ENCODE results near the gene RSPRY1.
"Not testable (repeated sequence)": the region's sequence is repeated elsewhere in the genome, so short reads cannot be mapped to it uniquely, and the experiment has no call there.

Gene RSPRY1

DNA sequence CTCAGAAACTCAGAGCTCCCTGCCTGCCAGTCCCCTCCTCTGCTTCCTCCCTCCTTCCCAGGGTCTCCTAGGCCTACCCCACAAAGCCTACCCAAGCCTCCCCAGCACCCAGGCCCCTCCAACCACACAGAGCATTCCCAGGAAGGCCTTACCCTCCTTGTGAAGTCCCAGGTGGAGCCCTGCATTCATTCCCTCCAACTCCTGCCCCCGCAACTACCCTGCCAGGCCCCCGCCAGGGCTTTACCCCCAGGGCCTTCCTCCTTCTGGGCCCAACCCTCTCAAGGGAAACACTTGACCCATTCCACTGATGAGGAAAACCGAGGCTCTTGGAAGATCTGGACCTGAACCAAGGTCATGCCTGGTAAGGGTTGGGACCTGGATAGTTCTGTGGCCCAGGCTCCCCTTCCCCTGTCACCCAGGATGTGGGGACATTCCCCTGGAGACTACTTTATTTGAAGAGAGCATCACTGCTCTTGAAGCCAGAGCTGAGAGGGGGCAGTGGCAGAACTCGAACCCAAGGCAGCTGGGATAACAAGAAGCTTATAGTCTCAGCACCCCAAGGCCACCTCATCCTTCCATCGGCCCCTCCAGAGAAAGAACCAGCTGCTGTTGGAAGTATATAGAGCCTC lies 85.9 kb downstream of the RSPRY1 start:
- DNase-seq (ENCODE audit: low read depth, low spot score), result no peak

DNA sequence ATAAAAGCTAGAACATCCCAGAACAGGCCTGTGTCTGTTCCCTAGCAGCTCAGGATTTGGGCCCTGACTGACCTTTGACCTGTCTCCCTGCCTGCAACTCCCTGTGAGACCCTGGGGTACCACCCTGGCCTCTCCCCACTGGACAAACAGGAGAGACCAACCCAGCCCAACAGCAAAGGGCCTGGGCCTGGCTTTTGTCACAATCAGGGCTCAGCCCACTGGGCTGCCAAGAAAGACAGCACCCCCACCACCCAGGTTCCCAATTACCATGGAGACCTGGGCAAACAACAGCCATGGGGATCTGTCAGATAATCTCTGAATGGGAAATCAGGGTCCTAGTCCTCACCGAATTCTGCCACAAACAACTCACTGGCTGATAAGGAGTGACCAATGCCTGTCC lies 87.2 kb downstream of the RSPRY1 start:
- no peak for DNase-seq (ENCODE audit: low read depth, low spot score)

DNA sequence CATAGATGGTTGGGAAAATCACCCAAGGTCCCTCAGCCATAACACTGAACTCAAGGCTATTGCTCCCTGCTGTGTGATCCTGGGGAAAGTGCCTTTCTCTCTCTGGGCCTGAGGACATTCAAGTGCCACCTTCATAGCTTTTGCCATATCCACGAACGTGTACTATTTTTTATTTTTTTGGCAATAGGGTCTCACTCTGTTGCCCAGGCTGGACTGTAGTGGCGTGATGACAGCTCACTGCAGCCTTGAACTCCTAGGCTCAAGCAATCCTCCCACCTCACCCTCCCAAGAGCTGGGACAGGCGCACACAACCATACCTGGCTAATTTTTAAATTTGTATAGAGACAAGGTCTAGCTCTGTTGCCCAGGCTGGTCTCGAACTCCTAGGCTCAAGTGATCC lies 87.7 kb downstream of the RSPRY1 start:
- no peak for DNase-seq (ENCODE audit: low read depth, low spot score)

DNA sequence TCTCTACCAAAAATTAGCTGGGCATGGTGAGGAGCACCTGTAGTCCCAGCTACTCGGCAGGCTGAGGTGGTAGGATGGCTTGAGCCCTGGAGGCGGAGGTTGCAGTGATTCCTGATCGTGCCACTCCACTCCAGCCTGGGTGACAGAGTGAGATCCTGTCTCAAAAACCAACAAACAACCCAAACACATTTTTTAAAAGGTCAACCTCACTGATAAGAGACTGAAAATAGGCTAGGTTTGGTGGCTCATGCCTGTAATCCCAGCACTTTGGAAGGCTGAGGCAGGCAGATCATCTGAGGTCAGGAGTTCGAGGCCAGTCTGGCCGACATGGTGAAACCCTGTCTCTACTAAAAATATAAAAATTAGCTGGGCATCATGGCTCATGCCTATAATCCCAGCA lies 89.8 kb downstream of the RSPRY1 start:
- DNase-seq (ENCODE audit: low read depth, low spot score), result not testable (repeated sequence)

DNA sequence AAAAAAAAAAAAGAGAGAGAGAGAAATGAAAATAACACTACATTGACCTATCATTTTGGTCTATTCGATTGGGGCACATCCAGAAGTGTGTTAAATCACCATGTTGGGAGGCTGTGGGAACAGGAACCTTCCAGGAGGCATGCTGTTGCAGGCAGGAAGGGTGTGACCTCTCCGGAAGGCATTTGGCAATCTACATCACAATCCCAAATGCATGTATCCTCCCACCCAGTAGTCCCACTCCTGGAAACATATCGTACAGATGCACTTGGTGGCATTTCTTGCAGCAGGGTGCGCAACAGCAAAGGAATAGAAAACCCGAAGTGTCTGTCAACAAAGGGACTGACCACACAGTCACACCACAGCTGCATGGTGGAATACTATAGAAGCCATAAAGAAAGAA lies 90.5 kb downstream of the RSPRY1 start:
- no peak for DNase-seq (ENCODE audit: low read depth, low spot score)

DNA sequence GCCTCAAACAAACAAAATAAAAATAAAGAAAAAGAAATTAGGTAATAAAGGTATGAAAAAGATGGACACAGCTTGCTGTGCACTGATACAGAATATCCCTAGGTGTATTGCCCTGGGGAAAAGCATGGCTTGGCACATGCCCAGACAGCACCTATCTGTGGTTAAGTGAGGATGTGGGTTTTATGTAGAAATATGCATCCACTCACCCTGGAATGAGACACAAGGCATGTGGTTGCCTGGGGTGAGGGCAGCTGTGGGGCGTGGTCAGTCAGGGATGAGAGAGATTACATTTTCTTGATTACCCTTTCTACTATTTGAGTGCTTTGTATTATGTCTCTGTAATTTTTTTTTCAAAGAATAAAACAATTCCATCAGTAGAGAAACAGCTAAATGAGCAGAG lies 91.5 kb downstream of the RSPRY1 start:
- no peak for DNase-seq (ENCODE audit: low read depth, low spot score)

DNA sequence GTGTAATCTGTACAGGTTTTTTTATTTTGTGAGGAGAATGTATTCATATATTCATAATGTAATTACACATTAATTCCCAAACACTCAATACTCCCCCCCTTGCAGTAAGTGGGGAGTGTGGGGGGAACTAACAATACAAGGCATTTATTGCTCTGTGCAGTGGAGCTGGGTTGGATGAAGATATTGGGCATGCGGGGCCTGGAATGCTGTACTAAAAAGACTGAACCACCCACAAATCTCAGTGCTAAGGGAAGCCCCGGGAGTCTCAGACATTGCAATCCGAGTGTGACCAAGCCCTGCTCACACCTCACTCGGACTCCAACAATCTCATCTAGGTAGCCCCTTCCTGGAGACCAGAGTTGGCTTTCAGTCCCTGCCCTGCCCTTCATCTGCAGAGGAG lies 92.4 kb downstream of the RSPRY1 start:
- DNase-seq (ENCODE audit: low read depth, low spot score), result no peak

DNA sequence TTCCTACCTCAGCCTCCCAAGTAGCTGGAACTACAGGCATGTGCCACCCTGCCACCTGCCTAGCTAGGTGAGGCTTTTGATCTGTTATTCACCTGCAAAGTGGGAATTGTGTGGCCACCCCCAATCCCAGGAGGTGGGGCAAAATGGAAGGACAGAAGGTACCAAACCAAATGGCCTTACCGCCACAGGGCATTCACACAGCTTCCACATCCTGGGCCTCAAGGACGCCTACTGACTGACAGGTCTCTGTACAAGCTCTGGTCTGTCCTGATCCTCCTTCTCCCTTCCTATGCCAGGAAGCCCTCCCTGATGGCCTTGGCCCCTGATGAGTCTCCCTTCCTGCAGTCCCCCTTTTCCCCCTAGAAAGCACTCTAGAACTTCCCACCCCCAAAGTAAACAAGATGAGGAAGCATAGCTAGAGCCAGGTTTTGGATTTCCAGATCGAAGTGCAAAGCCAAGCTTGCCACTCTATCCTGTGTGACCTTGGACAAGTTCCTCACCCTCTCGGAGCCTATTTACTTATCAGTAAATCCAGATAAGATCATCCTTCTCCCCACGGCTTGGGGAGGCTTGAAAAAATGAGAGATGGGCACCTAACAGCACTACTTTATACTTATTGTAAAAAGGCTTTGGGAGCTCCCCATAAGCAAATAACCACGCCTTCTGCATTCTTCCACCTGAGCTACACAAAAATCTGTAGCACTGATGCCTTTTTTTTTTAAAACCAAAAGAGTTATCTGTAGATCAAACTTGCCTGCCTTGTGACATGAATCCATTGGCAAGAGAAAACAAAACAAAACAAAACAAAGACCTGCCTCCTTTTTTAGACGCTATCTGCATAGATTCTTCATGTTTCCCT lies 93.9 kb downstream of the RSPRY1 start:
- no peak for DNase-seq (ENCODE audit: low read depth, low spot score)

DNA sequence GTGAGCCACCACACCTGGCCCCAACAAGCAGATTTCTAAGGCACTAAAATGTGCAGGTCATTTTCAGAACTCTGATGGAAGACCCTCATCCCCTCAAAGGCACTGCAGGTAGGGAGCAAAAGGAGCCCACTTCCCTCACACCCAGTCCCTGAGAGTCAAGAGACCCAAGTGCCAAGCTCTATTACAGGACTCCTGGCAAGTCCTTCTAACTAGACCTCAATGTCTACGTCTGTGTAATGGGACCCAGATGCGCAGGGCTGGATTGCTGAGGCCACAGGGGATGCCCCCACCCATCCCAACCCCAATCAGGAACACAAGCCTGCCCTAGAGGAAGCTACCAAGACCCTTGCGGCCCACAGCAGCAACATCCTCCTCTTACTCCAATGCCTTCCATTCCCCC lies 95.7 kb downstream of the RSPRY1 start:
- DNase-seq (ENCODE audit: low read depth, low spot score), result no peak

DNA sequence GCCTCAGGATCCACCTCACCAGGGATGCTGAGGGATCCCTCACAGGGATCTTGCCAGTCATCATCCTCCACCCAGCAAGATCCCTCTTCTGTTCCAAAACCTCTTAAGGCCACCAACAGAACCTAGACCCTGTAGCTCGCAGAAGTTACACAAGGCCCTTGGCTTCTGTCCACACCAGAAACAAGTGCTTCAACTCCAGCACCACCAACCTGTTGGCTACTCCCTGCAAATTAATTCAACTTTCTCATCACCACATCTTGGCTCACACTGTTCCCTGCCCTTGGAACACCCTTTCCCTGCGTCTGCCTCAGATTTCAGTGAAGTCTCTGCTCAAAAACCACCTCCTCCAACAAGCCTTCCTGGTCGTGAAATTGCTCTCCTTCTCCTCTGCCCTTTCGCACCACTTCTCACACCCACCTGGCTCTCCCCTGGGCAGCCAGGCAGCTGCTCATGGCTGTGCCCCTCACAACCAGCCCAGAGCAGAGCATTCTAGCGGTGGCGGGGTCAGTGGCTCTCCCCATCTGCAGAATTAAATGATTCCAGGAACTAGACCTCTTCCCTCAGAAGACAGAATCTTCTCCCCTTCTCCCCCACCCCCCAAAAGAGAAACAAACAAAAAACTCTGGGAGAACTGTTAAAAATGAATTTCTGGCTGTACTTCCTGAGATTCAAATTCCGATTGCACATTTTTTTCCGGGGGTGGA lies 96.5 kb downstream of the RSPRY1 start:
- DNase-seq (ENCODE audit: low read depth, low spot score), result no peak

DNA sequence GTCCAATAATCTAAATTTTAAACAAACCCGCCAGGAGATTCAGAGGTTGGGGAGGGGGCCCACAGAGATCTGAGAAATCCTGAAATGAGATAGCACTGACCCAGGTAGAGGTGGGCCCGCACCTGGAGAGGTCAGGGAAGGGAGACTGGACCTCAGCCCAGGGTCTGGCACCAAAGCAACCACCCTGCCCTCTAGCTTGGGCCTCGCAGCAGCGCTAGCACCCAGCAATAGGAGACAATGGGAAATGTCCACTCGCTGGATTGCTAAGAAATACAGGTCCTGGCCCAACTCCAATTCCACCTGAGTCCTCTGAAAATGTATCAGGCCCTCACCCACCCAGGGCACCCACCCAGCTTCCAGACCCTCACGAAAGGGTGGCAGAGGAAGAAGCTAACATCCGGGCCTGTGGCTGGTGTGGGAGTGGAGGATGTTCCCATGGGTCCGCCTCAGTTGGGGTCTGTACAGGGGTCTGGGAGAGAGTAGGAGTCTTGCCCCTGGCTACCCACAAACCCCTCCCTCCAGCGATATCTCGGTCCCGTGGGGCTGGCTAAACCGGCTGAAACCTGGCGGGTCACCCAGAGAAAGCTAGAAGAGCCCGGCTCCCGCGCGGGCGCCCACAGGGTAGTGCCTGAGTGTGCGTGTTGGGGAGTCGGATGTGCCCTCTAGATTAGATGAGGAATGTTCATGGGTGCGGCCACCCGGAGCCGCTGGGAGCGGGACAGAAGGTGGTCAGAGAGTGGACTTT lies 97.3 kb downstream of the RSPRY1 start:
- no peak for DNase-seq (ENCODE audit: low read depth, low spot score)

DNA sequence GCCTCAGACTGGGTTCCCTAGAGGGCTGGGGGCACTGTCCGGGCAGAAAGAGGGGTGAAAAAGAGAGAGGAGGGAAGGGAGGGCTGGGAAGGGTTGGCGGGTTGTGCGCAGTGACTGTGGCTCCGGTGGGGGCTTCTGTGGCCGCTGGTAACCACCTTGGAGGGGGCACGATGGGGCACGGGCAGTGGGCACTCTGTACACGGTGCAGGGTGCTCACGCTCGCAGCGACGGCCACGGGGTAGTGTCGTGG lies 97.8 kb downstream of the RSPRY1 start:
- no peak for DNase-seq (ENCODE audit: low read depth, low spot score)

DNA sequence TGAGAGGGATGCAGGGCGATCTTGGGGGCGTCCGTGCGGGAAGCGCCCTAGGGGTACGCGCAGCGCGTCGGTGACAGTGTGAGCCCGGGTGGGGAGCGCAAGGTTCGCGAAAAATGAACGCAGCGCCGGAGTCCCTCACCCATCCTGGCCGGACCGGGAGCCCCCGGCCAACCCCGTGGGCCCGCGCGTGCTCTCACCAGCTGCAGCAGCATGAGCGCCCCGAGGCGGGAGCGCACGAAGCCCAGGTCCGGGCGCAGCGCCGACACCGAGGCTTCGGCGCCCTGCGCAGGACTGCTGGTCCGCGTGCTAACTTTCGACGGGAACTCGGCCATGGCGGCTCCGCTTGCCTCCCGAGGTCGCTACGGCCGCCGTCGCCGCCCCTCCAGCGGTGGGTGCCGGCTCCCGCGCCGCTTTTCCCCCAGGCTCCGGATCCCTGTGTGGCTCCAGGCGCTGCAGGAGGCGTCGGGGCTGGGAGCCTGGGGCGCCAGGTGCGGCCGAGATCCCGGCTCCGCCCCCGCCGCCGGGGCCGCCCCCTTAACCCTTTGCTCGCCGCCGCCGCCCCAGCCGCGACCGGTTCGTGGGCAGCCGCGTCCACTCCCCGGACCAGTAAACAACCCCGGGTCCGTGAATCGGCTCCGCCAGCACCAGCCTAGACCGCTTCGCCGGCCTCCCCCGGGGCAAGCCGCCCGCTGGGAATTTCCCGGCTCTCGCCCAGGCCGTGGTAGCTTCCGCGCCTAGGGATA lies 98.3 kb downstream of the RSPRY1 start, which contains the start of gene PLLP:
PLLP (minus strand) TSS at position 464 of the 743 bp plus-strand sequence; CDS start at position 332, 132 bp downstream.
- no peak for DNase-seq (ENCODE audit: low read depth, low spot score)

DNA sequence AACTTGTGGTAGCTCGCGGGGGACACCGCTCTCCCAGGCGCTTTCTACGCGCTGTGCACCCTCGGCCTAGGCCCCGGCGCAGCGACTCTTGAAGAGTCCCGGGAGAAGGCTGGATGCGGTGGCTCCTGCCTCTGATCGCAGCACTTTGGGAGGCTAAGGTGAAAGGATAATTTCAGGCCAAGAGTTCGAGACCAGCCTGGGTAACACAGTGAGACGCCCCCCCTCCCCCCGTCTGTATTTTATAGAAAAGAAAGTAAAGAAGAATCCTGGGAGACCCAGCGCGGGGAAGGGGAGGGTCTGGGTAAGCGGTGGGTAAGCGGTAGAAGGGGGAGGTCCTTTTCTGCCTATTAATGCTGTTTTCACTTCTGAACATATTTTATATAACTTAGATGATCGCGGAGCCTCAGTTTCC lies 98.8 kb downstream of the RSPRY1 start:
- no peak for DNase-seq (ENCODE audit: low read depth, low spot score)

DNA sequence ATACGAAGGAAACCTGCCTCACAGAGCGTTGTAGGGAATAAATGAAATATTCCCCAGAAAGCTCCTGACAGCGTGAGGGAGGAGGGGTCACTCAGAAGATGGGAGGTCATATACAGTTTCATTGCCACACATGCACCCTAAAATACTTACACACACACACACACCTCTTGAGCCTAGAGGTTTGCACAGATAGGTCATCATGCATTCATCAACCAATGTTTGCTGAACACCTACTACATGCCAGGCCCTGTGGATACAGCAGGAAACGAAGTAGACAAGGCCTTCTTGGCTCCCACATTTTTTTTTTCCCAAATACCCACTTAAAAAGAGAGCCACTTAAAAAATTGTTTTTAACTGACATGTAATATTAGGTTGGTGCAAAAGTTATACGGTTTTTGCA lies 99.2 kb downstream of the RSPRY1 start:
- DNase-seq (ENCODE audit: low read depth, low spot score), result no peak

DNA sequence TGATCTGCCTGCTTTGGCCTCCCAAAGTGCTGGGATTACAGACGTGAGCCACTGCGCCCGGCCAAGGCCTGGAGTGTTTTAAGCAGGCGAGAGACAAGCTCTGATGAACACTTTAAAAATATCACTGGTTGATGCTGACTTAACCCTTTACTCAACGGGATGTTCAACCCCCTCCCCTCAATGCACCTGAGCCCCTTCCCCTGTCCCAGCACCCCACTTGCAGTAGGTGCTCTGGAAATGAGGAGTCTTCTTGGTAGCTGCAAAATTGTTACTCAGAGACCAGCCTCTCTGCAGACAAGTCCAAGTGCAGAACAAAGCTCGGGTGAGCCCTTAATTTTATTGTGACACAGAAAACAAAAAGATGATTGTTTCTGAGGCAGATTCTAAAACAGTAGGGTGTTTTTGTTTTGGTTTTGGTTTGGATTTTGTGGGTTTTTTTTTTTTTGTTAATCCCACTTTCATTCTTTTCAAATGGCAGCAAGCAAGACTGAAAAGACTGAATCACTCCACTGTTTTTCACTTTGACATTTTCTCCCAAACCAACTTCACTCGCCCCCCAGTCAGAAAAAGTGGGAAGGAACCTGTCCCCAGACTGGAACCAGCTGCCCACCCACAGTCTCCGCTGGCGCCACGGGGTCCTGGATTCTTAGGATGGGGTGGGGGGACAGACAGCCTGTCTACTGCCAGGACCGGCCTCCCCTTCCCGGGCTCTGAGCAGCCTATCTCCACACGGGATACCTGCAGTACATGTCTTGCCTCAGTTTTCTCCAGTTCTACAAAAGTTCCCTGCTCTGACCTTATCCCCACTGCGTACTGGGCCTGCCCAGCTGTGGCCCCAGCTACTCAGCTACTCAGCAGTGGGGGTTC lies 103.5 kb downstream of the RSPRY1 start:
- DNase-seq (ENCODE audit: low read depth, low spot score), result no peak
